ENCODE measurements around the gene SRP9. TPM values are rescaled to one million over a fixed set of nuclear protein-coding genes. Genes with fewer than 3 reads are reported as not detected.
A peak's percentile ranks its signal among the peaks of the same experiment; 100 is the strongest.

The SRP9 gene, protein sequence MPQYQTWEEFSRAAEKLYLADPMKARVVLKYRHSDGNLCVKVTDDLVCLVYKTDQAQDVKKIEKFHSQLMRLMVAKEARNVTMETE
- 226 TPM for total RNA-seq (ENCODE audit: insufficient read depth, low replicate concordance)

DNA sequence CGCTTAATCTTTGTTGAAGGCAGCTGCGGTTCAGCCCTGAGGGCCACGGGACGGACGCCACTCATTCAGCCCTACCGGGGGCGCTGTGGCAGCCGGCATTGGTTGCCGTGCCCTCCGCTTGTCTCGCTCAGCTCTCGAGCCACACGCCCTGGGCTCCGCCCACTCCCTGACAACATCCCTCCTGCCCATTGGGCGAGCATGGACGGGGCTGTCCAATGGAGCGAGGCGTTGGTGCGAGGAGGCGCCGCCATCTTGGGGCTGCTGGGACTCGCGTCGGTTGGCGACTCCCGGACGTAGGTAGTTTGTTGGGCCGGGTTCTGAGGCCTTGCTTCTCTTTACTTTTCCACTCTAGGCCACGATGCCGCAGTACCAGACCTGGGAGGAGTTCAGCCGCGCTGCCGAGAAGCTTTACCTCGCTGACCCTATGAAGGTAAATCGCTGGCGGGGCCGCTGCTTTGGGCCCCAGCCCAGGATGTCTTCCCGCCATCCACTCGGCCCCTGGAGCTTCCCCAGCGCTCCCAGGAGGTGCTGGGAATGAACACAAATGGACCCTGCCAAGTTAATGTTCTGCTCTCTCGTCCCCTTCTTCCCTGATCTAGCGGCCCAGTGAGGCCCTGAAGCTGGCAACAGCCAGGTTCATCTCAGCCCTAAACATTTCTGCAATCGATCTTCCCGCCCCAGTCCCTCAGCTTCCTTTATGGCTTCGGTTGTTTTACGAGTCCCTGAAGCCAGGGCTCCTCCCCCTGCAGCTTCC, at the start of gene SRP9:
Gene SRP9 (plus strand): TSS at position 244 of the 754 bp plus-strand sequence. CDS start 115 bp downstream, at position 359.
- DNase-seq (ENCODE audit: low spot score): peak; percentile 99

DNA sequence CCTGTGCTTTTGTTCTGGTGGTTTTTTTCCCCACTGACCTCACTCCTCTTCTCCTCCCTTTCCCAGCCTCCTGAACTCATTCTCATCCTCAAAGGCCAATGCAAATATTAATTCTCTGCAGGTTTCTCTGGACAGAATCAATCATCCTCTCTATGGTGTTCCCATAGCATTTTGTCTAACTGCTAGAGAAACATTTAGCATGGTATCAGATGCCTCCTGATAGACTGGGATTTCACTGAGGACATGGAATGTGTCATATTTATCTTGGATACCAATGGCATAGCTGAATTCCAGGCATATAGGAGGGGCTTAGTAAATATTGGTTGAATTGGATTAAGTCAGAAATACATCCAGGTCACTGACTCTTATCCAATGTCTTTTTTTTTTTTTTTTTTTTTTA, 46.1 kb upstream of the SRP9 start:
- no peak for DNase-seq (ENCODE audit: low spot score)

DNA sequence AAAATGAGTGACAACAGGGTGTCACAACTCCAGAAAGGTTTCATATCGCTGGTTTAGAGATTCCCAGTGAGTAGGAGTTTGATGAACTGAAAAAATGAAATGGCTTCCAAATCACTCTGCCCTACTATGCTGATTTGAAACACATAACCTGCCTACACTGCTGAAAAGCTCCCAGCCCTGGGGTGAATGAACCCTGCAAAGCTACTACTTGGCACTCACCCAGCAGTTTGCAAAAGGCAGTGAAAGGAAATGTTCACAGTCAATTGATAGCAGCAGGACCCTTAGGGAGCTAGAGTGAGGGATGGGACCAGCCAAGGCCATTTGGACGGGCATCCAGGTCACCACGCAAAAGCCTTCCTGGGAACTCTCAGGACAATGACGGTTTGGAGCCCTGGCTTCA, 44.4 kb upstream of the SRP9 start:
- DNase-seq (ENCODE audit: low spot score): no peak

DNA sequence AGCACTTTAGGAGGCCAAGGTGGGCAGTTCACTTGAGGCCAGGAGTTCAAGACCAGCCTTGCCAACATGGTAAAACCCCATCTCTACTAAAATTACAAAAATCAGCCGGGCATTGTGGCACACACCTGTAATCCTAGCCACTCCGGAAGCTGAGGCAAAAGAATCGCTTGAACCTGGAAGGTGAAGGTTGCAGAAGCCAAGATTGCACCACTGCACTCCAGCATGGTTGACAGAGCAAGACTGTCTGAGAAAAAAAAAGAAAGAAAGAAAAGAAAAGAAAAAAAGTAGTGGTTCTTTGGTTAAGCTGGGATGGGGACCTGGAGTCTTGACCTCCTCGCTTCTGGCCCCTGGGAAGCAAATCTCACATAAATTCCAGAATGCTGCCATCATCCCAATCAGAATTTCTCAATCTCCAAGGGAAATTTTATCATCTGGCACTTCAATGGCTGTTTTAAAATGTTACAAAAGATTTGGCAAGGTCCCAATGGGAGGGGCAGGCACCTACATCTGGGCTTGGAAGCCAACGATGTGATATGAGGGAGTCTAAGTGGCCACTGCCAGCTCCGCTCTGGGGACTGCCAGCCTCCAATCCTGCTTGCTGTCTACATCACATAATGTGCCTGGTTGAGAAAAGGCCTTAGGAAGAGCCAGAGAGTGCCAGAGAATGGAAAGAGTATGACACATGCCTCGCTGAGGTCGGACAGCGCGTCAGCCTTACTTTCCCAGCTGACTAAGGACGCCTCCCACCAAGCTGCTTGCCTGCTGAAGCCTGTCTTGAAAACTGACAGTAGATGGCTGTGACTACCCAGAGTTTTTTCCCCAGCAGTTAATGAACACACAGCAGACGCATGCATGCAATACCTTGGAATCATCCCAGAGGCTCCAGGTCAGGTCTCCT, 42.1 kb upstream of the SRP9 start:
- peak; percentile 89 for DNase-seq (ENCODE audit: low spot score)

DNA sequence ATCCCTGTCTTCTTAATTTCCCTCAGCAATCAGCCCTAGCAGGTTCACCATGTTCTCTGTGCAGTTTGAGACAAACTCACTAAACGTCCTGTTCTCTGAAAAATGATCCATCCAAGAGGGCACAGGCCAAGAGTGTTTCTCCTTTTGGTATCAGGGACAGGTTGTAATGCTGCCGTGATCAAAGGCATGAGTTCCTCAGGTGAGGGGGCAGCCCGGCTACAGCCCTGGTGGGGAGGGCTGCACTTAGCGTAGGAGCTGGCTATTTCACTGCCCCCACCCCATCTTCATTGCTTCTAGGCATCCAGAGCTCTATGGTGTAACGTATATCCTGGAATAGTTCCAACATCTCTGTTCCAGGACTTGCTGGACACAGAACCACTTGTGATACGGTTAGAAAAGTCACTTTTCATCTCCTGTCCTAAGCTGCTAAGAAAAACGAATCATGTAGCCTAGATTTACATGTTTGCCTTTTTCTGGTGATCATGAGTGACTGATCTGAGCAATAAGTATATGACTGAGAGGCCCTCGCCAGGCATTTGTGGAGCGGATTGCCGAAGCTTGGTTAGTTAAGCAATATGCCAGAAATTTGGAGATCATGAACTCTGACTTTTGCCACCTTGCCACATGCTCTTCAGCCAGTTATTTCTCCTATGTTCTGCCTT, 41.1 kb upstream of the SRP9 start:
- peak; percentile 25 for DNase-seq (ENCODE audit: low spot score)

DNA sequence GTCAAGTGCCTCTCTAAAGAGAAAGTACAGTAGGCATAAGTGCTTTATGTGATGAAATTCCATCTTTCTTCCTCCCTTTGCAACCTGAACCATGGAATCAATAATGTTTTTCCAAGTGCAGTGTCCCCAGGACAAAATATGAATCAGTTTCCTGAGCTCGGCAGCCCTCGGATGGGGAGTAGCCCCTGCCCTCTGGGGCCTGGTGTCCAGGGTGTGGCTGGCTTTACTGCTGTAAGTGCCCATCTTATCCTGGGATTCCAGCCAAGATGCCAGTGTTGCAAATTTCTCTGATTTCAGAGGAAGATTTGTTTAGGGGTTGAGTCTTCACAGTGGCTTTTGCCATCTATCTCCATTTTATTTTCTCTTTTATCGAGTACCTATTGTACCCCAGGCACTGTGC, 40.5 kb upstream of the SRP9 start:
- no peak for DNase-seq (ENCODE audit: low spot score)

DNA sequence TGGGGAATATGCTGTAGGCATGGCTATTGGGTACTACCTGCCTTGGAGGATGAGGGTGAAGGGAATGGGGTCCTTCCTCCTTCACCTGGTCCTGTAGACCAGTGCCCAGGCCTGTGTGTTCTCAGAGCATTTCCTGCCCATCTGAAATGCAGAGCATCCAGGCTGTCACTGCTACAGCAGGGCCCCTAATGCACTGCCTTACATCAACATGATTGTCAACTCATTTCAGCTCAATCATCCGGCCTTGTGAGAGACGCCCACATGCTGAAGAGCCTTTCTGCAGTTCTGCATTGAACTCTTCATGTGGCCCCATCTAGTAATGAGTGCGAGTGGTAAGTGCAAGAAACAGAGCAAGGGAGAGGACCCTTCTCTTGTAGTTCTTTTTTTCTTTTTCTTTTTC, 39.8 kb upstream of the SRP9 start:
- DNase-seq (ENCODE audit: low spot score): no peak

DNA sequence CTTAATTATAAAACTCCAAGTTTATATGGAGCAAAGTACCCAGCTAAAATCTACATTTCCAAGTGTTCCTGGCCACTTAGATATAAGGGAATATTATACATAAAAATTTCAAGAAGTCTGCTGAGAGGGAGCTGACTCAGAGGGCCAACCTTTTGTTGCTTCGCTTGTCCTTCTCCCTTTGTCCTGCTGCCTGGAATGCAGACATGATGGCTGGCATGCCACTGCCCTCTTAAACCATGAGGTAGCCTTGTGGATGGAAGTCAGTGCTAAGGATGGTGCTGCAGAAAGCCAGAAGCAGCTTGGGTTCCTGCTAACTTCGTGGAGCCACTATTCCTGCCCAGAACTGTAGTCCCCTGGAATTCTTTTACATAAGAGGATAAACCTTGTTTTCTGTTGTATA, 38.9 kb upstream of the SRP9 start:
- DNase-seq (ENCODE audit: low spot score): no peak

DNA sequence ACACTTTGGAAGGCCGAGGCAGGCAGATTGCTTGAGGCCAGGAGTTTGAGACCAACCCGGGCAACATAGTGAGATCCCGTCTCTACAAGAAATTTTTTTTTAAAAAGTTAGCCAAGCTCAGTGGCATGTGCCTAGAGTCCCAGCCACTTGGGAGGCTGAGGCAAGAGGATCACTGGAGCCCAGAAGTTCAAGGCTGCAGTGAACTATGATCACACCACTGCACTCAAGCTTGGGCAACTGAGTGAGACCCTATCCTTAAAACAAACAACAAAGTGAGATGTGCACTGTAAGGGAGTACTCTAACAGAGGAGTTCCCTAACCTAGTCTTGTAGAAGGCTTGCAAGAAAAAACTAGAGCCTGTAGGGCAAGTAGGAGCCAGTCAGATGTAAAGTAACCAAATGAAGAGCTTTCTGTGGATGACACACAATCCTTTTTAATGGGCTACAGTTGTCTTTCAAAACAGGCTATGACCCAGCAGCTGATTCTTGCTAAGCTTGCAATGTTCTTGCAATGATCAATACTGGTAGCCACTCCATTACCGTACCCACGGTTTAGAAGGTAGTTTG, 38.0 kb upstream of the SRP9 start:
- no peak for DNase-seq (ENCODE audit: low spot score)

DNA sequence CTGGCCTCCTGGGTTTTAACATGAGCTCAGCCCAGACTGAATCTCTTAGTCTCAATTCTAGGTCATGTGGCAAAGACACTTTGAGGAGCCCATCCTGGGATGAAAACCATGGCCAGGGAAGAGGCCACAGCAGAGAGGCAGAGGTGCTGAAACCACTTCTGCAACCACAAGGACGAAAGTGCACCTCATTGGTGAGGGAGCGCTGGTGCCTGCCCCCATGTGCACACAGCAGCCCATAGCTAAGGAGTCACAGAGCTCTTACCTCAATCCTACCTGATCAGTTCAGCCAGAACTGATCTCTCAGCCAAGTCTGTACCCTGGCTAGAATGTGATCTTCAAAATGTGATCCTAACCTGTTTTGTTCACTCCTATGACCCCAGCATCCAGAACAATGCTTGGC, 32.9 kb upstream of the SRP9 start:
- no peak for DNase-seq (ENCODE audit: low spot score)

DNA sequence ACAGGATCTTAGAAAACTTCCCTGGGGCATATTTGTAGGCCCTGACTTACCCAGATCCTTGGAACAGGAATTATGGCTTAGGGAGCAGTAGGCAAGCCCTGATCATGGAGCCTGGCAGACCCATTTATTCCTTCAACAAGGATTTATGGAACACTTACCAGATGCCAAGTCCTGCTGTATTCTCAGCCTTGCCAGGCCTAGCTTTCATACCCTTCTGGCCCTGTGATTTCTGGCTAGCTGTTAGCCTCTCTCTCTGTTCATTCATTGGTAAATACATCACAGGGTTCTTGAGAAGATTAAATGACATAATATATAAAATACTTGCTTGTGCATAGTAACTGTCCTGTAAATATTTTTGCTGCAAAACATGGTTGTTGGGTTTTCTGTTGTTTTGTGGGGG, 32.4 kb upstream of the SRP9 start:
- DNase-seq (ENCODE audit: low spot score): peak; percentile 46

DNA sequence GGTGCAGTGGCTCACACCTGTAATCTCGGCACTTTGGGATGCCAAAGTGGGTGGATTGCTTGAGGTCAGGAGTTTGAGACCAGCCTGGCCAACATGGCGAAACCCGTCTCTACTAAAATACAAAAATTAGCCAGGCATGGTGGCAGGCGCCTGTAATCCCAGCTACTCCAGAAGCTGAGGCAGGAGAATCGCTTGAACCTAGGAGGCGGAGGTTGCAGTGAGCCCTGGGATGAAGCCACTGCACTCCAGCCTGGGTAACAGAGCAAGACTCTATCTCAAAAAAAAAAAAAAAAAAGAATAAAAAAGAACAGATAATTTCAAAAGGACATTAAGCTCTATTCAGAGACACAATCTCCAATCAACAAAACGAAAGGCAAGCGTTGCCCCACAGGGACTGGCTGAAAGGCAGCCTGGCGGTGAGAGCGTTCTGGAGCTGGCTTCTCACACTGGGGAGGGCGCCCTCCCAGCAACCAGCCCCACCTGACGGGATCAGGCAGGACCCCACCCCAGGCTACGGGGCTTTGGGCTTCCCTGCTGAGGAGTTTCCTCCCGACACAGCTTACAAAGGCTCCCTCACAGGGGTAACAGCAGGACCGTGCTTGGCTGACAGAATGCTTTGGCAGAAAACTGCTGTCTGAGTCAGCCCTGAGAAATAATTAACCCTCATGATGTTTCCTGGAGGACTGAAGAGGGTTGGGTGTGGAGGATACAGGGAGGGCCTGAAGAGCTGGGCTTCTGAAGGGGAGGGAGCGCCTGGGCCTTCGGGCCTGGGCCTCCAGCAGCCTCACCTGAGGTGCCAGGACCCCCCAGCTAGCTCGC, 31.1 kb upstream of the SRP9 start:
- peak; percentile 95 for DNase-seq (ENCODE audit: low spot score)

DNA sequence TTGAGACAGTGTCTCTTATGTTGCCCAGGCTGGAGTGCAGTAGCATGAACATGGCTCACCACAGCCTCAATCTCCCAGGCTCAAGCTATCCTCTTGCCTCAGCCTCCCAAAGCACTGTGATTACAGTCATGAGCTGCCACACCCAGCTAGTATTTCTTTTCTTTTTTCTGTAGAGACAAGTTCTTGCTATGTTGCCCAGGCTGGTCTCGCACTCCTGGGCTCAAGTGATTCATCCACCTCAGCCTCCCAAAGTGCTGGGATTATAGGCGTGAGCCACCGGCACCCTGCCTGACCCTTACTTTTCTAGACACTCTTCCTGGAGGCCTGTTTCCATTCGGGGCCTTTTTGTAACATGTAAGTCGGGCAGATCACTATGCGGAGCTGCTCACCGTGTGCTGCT, 30.1 kb upstream of the SRP9 start:
- no peak for DNase-seq (ENCODE audit: low spot score)

DNA sequence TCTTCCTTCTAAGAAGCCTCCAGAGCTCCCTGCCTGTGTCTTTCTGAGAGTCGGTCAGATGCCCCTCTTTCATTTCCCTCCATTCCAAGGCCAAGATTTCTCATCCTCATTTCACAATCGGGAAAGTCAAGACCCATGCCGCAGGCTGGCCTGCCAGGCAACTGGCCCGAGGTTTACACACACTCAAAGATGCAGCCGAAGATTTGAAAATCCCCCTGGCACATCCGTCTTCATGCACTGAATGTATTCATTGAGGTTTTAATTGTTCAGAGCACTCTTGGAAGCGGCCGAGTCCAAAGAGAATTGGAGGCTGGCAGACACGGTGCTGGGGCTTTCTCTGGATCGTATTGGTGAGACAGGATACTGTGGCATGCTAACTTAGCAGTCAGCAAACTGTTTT, 29.1 kb upstream of the SRP9 start:
- DNase-seq (ENCODE audit: low spot score): no peak

DNA sequence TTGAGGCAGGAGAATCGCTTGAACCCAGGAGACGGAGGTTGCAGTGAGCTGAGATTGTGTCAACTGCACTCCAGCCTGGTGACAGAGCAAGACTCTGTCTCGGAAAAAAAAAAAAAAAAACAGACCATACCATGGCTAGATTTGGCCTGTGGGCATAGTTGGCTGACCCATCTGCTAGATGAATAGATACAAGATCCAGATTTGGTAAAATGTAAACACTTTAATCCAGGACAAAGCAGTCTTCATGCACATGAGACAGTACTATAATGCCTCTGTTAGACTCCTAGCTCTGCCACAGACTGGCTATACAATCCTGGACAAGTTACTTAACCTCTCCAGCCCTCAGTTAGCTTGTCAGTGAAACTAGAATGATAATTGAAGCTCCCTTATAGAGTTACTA, 27.9 kb upstream of the SRP9 start:
- DNase-seq (ENCODE audit: low spot score): no peak

DNA sequence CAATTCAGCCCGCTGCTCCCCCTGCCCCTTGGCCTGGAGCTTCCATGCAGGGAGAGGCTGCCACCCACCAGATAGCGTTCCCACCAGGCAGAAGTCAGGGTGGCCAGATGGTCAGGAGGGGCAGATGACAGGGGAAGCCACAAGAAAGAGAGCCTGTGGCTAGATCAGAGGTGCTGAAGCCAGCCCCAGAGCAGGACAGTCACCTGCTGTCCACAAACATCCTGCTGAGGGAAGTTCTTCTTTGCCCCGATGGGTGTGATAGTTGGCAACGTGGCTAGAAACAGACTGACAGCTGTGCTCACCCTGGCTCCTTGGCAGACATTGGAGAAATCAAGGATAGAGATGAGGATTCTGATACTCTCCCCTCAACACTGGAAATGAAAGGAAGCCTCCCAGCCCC, 27.2 kb upstream of the SRP9 start:
- DNase-seq (ENCODE audit: low spot score): no peak

DNA sequence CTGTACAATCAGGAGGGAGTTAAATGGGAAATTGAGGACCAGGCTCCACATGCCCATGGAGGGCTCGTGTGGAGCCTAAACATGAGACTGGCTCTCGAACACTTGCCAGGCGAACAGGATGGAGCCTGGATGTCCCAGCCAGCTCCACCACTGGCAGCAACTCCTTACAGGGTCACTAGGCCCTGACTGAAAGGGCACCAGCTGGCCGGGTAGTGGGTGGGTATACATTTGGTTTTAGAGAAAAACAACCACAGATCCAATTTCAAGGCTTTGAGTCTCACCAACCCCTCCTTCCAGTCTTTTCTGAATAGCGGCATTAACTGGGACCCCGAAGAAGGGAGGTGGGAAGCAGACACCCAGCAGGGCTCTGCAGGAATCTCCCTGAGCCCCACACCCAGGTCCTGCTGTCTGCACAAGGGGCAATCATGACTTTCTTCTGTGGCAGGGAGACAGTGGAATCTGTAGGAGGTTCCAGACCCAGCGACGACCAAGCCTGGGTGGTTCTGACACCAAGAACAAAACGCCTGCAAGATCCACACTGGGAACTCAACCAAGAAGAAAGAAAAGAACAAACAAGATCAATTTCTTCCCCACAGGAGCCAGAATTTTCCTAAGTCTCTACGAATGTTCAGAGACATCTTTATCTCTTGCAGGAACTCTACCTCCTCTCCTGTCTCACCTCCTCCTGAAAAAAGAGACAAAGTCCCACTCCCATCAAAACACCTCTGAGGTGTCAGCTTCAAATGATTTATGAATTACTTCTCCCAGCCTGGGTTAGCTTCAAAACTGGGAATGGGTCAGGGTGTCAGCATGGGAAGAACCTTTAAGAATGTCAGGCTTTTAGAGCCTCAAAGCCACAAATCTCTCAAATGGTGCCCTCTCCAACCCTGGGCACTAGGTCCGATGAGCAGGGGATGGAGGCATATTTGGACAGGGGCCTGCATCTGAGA, 26.5 kb upstream of the SRP9 start:
- DNase-seq (ENCODE audit: low spot score): no peak

DNA sequence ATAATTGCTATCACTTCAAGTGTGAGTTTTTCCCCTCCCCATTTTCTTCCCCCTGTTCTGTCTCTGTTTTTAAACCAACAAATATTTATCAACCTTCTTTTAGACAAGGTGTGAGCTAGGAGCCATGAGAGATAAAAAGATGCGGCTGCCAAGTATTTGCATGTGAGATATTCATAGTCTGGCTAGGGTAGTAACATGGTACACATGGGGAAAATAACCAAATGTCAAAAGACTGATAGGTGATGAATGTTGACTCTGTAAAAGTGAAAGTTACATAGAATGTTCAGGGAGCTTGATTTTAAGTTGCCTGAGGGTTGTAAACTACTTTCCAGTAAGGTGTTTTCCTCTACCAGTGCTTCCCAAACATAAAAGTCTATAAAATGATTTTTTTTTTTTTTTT, 25.4 kb upstream of the SRP9 start:
- no peak for DNase-seq (ENCODE audit: low spot score)

DNA sequence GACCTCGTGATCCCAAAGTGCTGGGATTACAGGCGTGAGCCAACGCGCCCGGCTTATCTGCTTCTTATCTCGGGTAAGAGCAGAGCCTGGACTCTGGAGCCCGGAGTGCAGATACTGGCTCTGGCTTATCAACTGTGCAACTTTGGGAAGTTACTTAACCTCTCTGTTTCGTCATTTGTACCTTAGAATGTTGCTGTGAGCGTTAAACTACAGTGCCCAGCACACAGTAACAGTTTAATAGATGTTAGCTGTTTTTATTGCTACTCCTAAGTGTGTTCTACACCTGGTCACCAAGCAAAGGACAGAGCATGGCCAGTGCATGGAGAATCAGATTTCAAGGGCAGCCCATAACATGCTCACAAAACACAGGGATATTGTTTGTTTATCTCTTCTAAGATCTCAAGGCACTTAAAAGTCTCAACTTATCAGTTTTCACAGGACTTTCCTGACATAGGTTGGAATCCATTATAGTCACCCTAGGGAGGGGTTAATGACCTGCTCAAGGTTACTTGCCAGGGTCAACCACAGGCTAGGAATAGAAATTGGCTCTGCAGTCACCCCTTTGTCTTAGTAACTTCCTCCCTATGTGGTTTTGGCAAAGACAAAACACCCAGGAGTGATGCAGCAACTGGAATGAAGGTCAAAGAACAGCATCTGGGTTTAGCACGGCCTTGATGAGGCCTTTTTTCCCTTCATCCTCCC, 22.5 kb upstream of the SRP9 start:
- peak; percentile 77 for DNase-seq (ENCODE audit: low spot score)
